HCT116 (cell line): Measurements from ENCODE around the gene LRRC10.

Experiments
- CBX3 ChIP-seq: IDR thresholded peaks from 2 replicates; pipeline ENCODE4 v1.6.1; 2012; ENCODE audit warnings: low read depth
- CEBPB ChIP-seq: IDR thresholded peaks from 2 replicates; pipeline ENCODE4 v1.6.1; 2012; ENCODE audit warnings: low read depth
- EGR1 ChIP-seq: IDR thresholded peaks from 2 replicates; pipeline ENCODE4 v1.6.1; 2012; ENCODE audit warnings: low read depth
- EZH2 ChIP-seq: fragments of 200-600 bp; sonication (generic); IDR thresholded peaks from 2 replicates; pipeline ENCODE4 v1.6.1; 2017; ENCODE audit warnings: antibody characterized with exemption, mixed run types
- POLR2AphosphoS5 ChIP-seq: IDR thresholded peaks from 2 replicates; pipeline ENCODE4 v1.6.1; 2011; ENCODE audit warnings: mild to moderate bottlenecking, low read depth, low read length, moderate library complexity
- SIN3A ChIP-seq: IDR thresholded peaks from 2 replicates; pipeline ENCODE4 v1.6.1; 2012; ENCODE audit warnings: low read depth
- YY1 ChIP-seq: IDR thresholded peaks from 2 replicates; pipeline ENCODE4 v1.6.1; 2011; ENCODE audit warnings: low read length, low read depth, moderate library complexity, mild to moderate bottlenecking; ENCODE audit not compliant: insufficient replicate concordance; ENCODE audit errors: extremely low read depth
- TF ChIP-seq, protein P1 (sequence below), 3 experiments: fragments of 200-600 bp in 1 of 3; sonication (generic) in 1 of 3; IDR thresholded peaks in 2 of 3; conservative IDR thresholded peaks in 1 of 3; 2 replicates each; pipeline ENCODE4 v1.5.1; 2012 to 2017; ENCODE audit warnings: low read depth in 2 of 3, low read length in 2 of 3, antibody characterized with exemption in 1 of 3, borderline replicate concordance in 1 of 3, control low read depth in 1 of 3, mild to moderate bottlenecking in 1 of 3, mixed read lengths in 1 of 3, mixed run types in 1 of 3, moderate library complexity in 1 of 3; ENCODE audit not compliant: insufficient read depth in 1 of 3

DNA sequence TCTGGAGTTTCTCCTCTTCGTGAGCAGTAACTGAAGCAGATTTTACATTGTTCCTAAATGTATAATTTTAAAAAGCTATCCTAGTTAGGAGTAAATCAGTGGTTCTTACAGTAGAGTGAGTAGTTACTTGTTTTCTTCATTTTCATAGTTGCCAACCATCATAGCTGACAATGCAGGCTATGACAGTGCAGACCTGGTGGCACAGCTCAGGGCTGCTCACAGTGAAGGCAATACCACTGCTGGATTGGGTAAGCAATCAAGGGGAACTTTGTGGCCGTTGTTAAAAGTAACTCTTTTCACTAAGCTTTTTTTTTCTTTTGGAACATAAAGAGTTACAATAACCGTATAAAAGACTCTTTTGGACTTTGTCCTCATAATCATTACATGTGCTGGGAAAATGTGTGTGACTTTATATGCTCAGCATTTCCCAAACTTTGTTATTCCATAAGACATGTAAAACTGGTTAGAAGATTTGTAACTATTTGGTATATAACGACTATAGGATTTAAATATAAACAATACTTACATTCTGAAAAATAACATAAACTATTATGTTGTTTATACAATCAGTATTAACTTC, 12.4 kb downstream of the LRRC10 start:
- TF ChIP-seq YY1 (no peak), EZH2 (no peak), CEBPB (no peak), CBX3 (no peak), POLR2AphosphoS5 (no peak), SIN3A (no peak), EGR1 (no peak)
- TF ChIP-seq, protein P1, sequence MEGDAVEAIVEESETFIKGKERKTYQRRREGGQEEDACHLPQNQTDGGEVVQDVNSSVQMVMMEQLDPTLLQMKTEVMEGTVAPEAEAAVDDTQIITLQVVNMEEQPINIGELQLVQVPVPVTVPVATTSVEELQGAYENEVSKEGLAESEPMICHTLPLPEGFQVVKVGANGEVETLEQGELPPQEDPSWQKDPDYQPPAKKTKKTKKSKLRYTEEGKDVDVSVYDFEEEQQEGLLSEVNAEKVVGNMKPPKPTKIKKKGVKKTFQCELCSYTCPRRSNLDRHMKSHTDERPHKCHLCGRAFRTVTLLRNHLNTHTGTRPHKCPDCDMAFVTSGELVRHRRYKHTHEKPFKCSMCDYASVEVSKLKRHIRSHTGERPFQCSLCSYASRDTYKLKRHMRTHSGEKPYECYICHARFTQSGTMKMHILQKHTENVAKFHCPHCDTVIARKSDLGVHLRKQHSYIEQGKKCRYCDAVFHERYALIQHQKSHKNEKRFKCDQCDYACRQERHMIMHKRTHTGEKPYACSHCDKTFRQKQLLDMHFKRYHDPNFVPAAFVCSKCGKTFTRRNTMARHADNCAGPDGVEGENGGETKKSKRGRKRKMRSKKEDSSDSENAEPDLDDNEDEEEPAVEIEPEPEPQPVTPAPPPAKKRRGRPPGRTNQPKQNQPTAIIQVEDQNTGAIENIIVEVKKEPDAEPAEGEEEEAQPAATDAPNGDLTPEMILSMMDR (IDR thresholded peaks at IDR 0.05 in 2 of 3, conservative IDR thresholded peaks at IDR 0.05 in 1 of 3; ENCODE audit: borderline replicate concordance in 1 of 3, insufficient read depth in 1 of 3, low read depth in 2 of 3, low read length in 2 of 3), result no peak
